HG03139 (cell line): ENCODE measurements around the gene HSPA12B.
"Not testable (repeated sequence)": the region's sequence is repeated elsewhere in the genome, so short reads cannot be mapped to it uniquely, and the experiment has no call there.

Experiments used
- ATAC-seq: cut with Tn5 transposase; IDR thresholded peaks from one replicate; pipeline ENCODE4 v1.9.1; 2021; ENCODE audit not compliant: unreplicated experiment

The HSPA12B gene

GRCh38 chr20:3785240-3786125 is 53.0 kb downstream of the HSPA12B start:
- ATAC-seq = no peak

GRCh38 chr20:3786126-3786484 is 53.6 kb downstream of the HSPA12B start:
- peak; percentile 14 for ATAC-seq

GRCh38 chr20:3786665-3787323 is 54.3 kb downstream of the HSPA12B start, which contains the start of gene CENPB:
TSS of gene CENPB (minus strand) at chr20:3786740. CDS start at chr20:3786483, 257 bp downstream.
- ATAC-seq = peak; percentile 74

- ATAC-seq = no peak
These were observed 55.0 kb downstream of the HSPA12B start for GRCh38 chr20:3787324-3788014.

- ATAC-seq = no peak
These were observed 56.2 kb downstream of the HSPA12B start for GRCh38 chr20:3788685-3789155.

GRCh38 chr20:3789201-3789600 is 56.7 kb downstream of the HSPA12B start:
- ATAC-seq = not testable (repeated sequence)

GRCh38 chr20:3794168-3794567 is 61.7 kb downstream of the HSPA12B start:
- not testable (repeated sequence) for ATAC-seq

- no peak for ATAC-seq
These were observed 62.4 kb downstream of the HSPA12B start for GRCh38 chr20:3794701-3795420.

GRCh38 chr20:3795511-3796468 is 63.3 kb downstream of the HSPA12B start, which contains the start of gene CDC25B:
TSS of gene CDC25B (plus strand) at chr20:3796310. CDS start at chr20:3796532, 222 bp downstream.
- peak; percentile 53 for ATAC-seq

- ATAC-seq = peak; percentile 9
These were observed 64.2 kb downstream of the HSPA12B start for GRCh38 chr20:3796477-3797225.

GRCh38 chr20:3797226-3797545 is 64.7 kb downstream of the HSPA12B start:
- ATAC-seq = no peak

- ATAC-seq = no peak
These were observed 65.3 kb downstream of the HSPA12B start for GRCh38 chr20:3797592-3798372.

GRCh38 chr20:3798373-3798768 is 65.9 kb downstream of the HSPA12B start:
- no peak for ATAC-seq

GRCh38 chr20:3798908-3799248 is 66.4 kb downstream of the HSPA12B start:
- ATAC-seq = no peak

- no peak for ATAC-seq
These were observed 67.9 kb downstream of the HSPA12B start for GRCh38 chr20:3800256-3800877.

- ATAC-seq = no peak
These were observed 68.4 kb downstream of the HSPA12B start for GRCh38 chr20:3800878-3801260.

- ATAC-seq = no peak
These were observed 68.8 kb downstream of the HSPA12B start for GRCh38 chr20:3801299-3801698.

GRCh38 chr20:3801846-3802245 is 69.4 kb downstream of the HSPA12B start:
- no peak for ATAC-seq
